Activated T-cell treated with anti-CD3 and anti-CD28 coated beads, Interleukin-2, amount 50 U/mL, for 24 hours (primary cell): ENCODE results near the gene ZDHHC17.

ENCODE experiments used
- DNase-seq: peaks from one replicate; pipeline ENCODE4 v3.0.0-alpha.2; 2020
- H3K27ac Mint-ChIP-seq: 2 replicates; pipeline ENCODE4 v1.8.0; 2020; ENCODE audit warnings: mild to moderate bottlenecking, mixed read lengths
- H3K27me3 Mint-ChIP-seq: 2 replicates; pipeline ENCODE4 v1.8.0; 2020; ENCODE audit warnings: mixed read lengths
- H3K36me3 Mint-ChIP-seq: 2 replicates; pipeline ENCODE4 v1.8.0; 2020; ENCODE audit warnings: low read depth, mixed read lengths
- H3K4me1 Mint-ChIP-seq: 2 replicates; pipeline ENCODE4 v1.8.0; 2020; ENCODE audit warnings: low read depth, mixed read lengths
- H3K4me3 Mint-ChIP-seq: 2 replicates; pipeline ENCODE4 v1.8.0; 2020; ENCODE audit warnings: mild to moderate bottlenecking, moderate library complexity, mixed read lengths
- H3K9me3 Mint-ChIP-seq: 2 replicates; pipeline ENCODE4 v1.8.0; 2020; ENCODE audit warnings: mixed read lengths

ZDHHC17 gene

GRCh38 chr12:76830436-76830835 is 66.5 kb downstream of the ZDHHC17 start:
- no peak overlapping the region for H3K4me3 Mint-ChIP-seq
- H3K4me1 Mint-ChIP-seq, result no peaks in the 10 kb centered on the region
- H3K27ac Mint-ChIP-seq, result no peak overlapping the region
- no peaks in the 10 kb centered on the region for H3K27me3 Mint-ChIP-seq
- H3K36me3 Mint-ChIP-seq, result peaks cover 72% of the 10 kb centered on the region
- DNase-seq, result no peak
- no peaks in the 10 kb centered on the region for H3K9me3 Mint-ChIP-seq

- H3K4me1 Mint-ChIP-seq, result no peaks in the 10 kb centered on the region
- no peaks in the 10 kb centered on the region for H3K9me3 Mint-ChIP-seq
- H3K27me3 Mint-ChIP-seq, result no peaks in the 10 kb centered on the region
- H3K4me3 Mint-ChIP-seq, result no peak overlapping the region
- H3K36me3 Mint-ChIP-seq, result peaks cover 29% of the 10 kb centered on the region
- DNase-seq, result no peak
- H3K27ac Mint-ChIP-seq, result no peak overlapping the region
Measured at GRCh38 chr12:76836633-76837032, 72.7 kb downstream of the ZDHHC17 start.

- Mint-ChIP-seq H3K27ac (no peak overlapping the region), H3K27me3 (no peaks in the 10 kb centered on the region), H3K4me1 (no peaks in the 10 kb centered on the region)
Measured at GRCh38 chr12:76847260-76847659, 83.3 kb downstream of the ZDHHC17 start.

GRCh38 chr12:76848132-76848531 is 84.2 kb downstream of the ZDHHC17 start:
- Mint-ChIP-seq H3K27me3 (no peaks in the 10 kb centered on the region), H3K9me3 (no peaks in the 10 kb centered on the region), H3K27ac (no peak overlapping the region), H3K4me1 (no peaks in the 10 kb centered on the region), H3K4me3 (no peak overlapping the region), H3K36me3 (peaks cover 78% of the 10 kb centered on the region)
- no peak for DNase-seq

More at GRCh38 chr12:76847260-76847659, 83.3 kb downstream of the ZDHHC17 start:
- no peak for DNase-seq
- H3K9me3 Mint-ChIP-seq, result no peaks in the 10 kb centered on the region
- H3K4me3 Mint-ChIP-seq, result no peak overlapping the region
- H3K36me3 Mint-ChIP-seq, result peaks cover 77% of the 10 kb centered on the region

- Mint-ChIP-seq H3K4me1 (no peaks in the 10 kb centered on the region), H3K9me3 (peaks cover 5% of the 10 kb centered on the region), H3K27ac (no peak overlapping the region), H3K4me3 (no peak overlapping the region), H3K27me3 (no peaks in the 10 kb centered on the region), H3K36me3 (peaks cover 80% of the 10 kb centered on the region)
- no peak for DNase-seq
Measured at GRCh38 chr12:76852106-76852505, 88.2 kb downstream of the ZDHHC17 start.

GRCh38 chr12:76855271-76855670 is 91.4 kb downstream of the ZDHHC17 start:
- DNase-seq, result no peak
- Mint-ChIP-seq H3K27ac (no peak overlapping the region), H3K27me3 (no peaks in the 10 kb centered on the region), H3K4me1 (no peaks in the 10 kb centered on the region), H3K36me3 (peaks cover 56% of the 10 kb centered on the region), H3K4me3 (no peak overlapping the region), H3K9me3 (peaks cover 5% of the 10 kb centered on the region)

GRCh38 chr12:76856018-76856644 is 92.2 kb downstream of the ZDHHC17 start:
- Mint-ChIP-seq H3K27me3 (no peaks in the 10 kb centered on the region), H3K9me3 (peaks cover 5% of the 10 kb centered on the region), H3K36me3 (peaks cover 47% of the 10 kb centered on the region), H3K4me3 (no peak overlapping the region), H3K27ac (no peak overlapping the region), H3K4me1 (no peaks in the 10 kb centered on the region)
- DNase-seq, result no peak

GRCh38 chr12:76859611-76860010 is 95.7 kb downstream of the ZDHHC17 start:
- H3K4me1 Mint-ChIP-seq, result no peaks in the 10 kb centered on the region
- DNase-seq, result no peak
- H3K9me3 Mint-ChIP-seq, result peaks cover 5% of the 10 kb centered on the region

GRCh38 chr12:76860256-76860655 is 96.3 kb downstream of the ZDHHC17 start:
- no peak overlapping the region for H3K27ac Mint-ChIP-seq
- no peak for DNase-seq
- H3K36me3 Mint-ChIP-seq, result peaks cover 15% of the 10 kb centered on the region
- no peaks in the 10 kb centered on the region for H3K9me3 Mint-ChIP-seq
- no peak overlapping the region for H3K4me3 Mint-ChIP-seq
- H3K4me1 Mint-ChIP-seq, result no peaks in the 10 kb centered on the region
- peaks cover 5% of the 10 kb centered on the region for H3K27me3 Mint-ChIP-seq

More at GRCh38 chr12:76859611-76860010, 95.7 kb downstream of the ZDHHC17 start:
- no peak overlapping the region for H3K4me3 Mint-ChIP-seq
- H3K36me3 Mint-ChIP-seq, result peaks cover 21% of the 10 kb centered on the region
- H3K27me3 Mint-ChIP-seq, result peaks cover 5% of the 10 kb centered on the region
- H3K27ac Mint-ChIP-seq, result no peak overlapping the region

- H3K9me3 Mint-ChIP-seq, result no peaks in the 10 kb centered on the region
- no peaks in the 10 kb centered on the region for H3K4me1 Mint-ChIP-seq
- no peak overlapping the region for H3K27ac Mint-ChIP-seq
- no peak overlapping the region for H3K4me3 Mint-ChIP-seq
- peaks cover 19% of the 10 kb centered on the region for H3K27me3 Mint-ChIP-seq
- no peaks in the 10 kb centered on the region for H3K36me3 Mint-ChIP-seq
- DNase-seq, result no peak
Measured at GRCh38 chr12:76863005-76863670, 99.2 kb downstream of the ZDHHC17 start.

GRCh38 chr12:76863837-76864236 is 99.9 kb downstream of the ZDHHC17 start:
- no peaks in the 10 kb centered on the region for H3K4me1 Mint-ChIP-seq
- H3K27me3 Mint-ChIP-seq, result peaks cover 19% of the 10 kb centered on the region
- no peak overlapping the region for H3K4me3 Mint-ChIP-seq
- no peak overlapping the region for H3K27ac Mint-ChIP-seq
- H3K36me3 Mint-ChIP-seq, result no peaks in the 10 kb centered on the region
- no peak for DNase-seq
- no peaks in the 10 kb centered on the region for H3K9me3 Mint-ChIP-seq

- no peak overlapping the region for H3K4me3 Mint-ChIP-seq
- H3K27me3 Mint-ChIP-seq, result peaks cover 19% of the 10 kb centered on the region
- H3K36me3 Mint-ChIP-seq, result no peaks in the 10 kb centered on the region
- no peaks in the 10 kb centered on the region for H3K4me1 Mint-ChIP-seq
- H3K27ac Mint-ChIP-seq, result no peak overlapping the region
- no peaks in the 10 kb centered on the region for H3K9me3 Mint-ChIP-seq
- no peak for DNase-seq
Measured at GRCh38 chr12:76864791-76865400, 101.0 kb downstream of the ZDHHC17 start.

GRCh38 chr12:76866151-76866567 is 102.2 kb downstream of the ZDHHC17 start:
- Mint-ChIP-seq H3K9me3 (no peaks in the 10 kb centered on the region), H3K27ac (no peak overlapping the region), H3K27me3 (peaks cover 23% of the 10 kb centered on the region), H3K4me3 (no peak overlapping the region), H3K36me3 (no peaks in the 10 kb centered on the region), H3K4me1 (no peaks in the 10 kb centered on the region)
- DNase-seq, result no peak

- H3K4me3 Mint-ChIP-seq, result no peak overlapping the region
Measured at GRCh38 chr12:76866726-76867125, 102.8 kb downstream of the ZDHHC17 start.

GRCh38 chr12:76871082-76871481 is 107.2 kb downstream of the ZDHHC17 start:
- H3K4me3 Mint-ChIP-seq, result no peak overlapping the region
- H3K27ac Mint-ChIP-seq, result no peak overlapping the region
- no peaks in the 10 kb centered on the region for H3K9me3 Mint-ChIP-seq
- no peaks in the 10 kb centered on the region for H3K36me3 Mint-ChIP-seq
- DNase-seq, result no peak
- H3K4me1 Mint-ChIP-seq, result no peaks in the 10 kb centered on the region
- H3K27me3 Mint-ChIP-seq, result peaks cover 47% of the 10 kb centered on the region

More at GRCh38 chr12:76866726-76867125, 102.8 kb downstream of the ZDHHC17 start:
- no peak overlapping the region for H3K27ac Mint-ChIP-seq
- no peaks in the 10 kb centered on the region for H3K9me3 Mint-ChIP-seq
- H3K36me3 Mint-ChIP-seq, result no peaks in the 10 kb centered on the region
- peaks cover 25% of the 10 kb centered on the region for H3K27me3 Mint-ChIP-seq
- H3K4me1 Mint-ChIP-seq, result no peaks in the 10 kb centered on the region
- no peak for DNase-seq
